Activated CD4-positive, alpha-beta T cell treated with anti-CD3 and anti-CD28 coated beads, Interleukin-2, amount 10 ng/mL, durations not matched to agents 24 days and 14 days (primary cell): ENCODE data around the gene KRTAP12-1. TPM values are rescaled to one million over a fixed set of nuclear protein-coding genes. Genes with fewer than 3 reads are reported as not detected.

Experiments
- DNase-seq: peaks from one replicate; pipeline ENCODE4 v3.0.0; 2022
- H3K27ac Mint-ChIP-seq: one replicate; pipeline ENCODE4 v1.8.0; 2022; ENCODE audit warnings: mild to moderate bottlenecking, mixed read lengths
- H3K27me3 Mint-ChIP-seq: one replicate; pipeline ENCODE4 v1.8.0; 2022; ENCODE audit warnings: mixed read lengths
- H3K36me3 Mint-ChIP-seq: one replicate; pipeline ENCODE4 v1.8.0; 2022; ENCODE audit warnings: low read depth, mild to moderate bottlenecking, mixed read lengths
- H3K4me1 Mint-ChIP-seq: one replicate; pipeline ENCODE4 v1.8.0; 2021; ENCODE audit warnings: mixed read lengths
- H3K4me3 Mint-ChIP-seq: one replicate; pipeline ENCODE4 v1.8.0; 2022; ENCODE audit warnings: mild to moderate bottlenecking, moderate library complexity, mixed read lengths
- H3K9me3 Mint-ChIP-seq: one replicate; pipeline ENCODE4 v1.8.0; 2021; ENCODE audit warnings: mixed read lengths
- intact Hi-C: fragments of 100-400 bp; cut with micrococcal nuclease; formaldehyde crosslinking; loops from one replicate; pipeline ENCODE4 v1.15.1; 2023
- total RNA-seq: library from RNA; stranded (reverse); gene quantifications from 2 replicates; pipeline ENCODE4 v1.2.3, GENCODE V29; 2022

The KRTAP12-1 gene
- total RNA-seq, 1 donor from 2014 or later, result not detected

DNA sequence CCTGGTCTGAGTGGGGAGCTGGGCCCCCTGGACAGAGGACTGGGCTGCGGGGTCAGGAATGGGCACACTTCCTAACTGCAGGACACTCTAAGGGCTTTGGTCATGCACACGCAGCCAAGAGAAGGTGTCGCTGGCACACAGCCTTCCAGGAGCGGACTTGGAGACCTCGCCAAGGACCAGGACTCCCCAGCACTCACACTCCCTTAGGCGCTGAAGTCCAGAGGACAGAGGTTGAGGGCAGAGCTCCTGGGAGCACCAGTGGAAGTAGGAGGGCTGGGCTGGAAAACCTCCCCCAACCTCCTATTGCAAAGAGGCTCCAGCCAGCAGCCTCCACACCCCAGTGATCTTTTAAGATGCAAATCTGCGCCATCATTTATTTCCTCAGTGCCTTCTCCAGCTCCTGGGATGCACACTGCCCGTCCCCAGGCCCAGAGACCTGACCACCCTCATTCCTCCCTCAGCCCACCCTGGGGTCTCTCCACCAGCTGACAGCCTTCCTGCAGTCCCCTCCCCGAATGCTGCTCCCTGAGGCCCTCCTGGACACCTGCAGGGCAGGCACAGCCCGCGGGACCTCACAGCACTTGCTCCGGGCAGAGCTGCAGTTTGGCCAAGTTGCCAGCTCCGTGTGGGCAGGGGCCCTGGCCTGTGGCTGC is 26.4 kb upstream of the KRTAP12-1 start:
- no peak for DNase-seq
- Mint-ChIP-seq H3K4me1 (peaks cover 2% of the 10 kb centered on the region), H3K27me3 (peaks cover 78% of the 10 kb centered on the region), H3K9me3 (peaks cover 10% of the 10 kb centered on the region), H3K4me3 (no peak overlapping the region), H3K36me3 (peaks cover 11% of the 10 kb centered on the region), H3K27ac (no peak overlapping the region)
- intact Hi-C loops, result no loop called here

DNA sequence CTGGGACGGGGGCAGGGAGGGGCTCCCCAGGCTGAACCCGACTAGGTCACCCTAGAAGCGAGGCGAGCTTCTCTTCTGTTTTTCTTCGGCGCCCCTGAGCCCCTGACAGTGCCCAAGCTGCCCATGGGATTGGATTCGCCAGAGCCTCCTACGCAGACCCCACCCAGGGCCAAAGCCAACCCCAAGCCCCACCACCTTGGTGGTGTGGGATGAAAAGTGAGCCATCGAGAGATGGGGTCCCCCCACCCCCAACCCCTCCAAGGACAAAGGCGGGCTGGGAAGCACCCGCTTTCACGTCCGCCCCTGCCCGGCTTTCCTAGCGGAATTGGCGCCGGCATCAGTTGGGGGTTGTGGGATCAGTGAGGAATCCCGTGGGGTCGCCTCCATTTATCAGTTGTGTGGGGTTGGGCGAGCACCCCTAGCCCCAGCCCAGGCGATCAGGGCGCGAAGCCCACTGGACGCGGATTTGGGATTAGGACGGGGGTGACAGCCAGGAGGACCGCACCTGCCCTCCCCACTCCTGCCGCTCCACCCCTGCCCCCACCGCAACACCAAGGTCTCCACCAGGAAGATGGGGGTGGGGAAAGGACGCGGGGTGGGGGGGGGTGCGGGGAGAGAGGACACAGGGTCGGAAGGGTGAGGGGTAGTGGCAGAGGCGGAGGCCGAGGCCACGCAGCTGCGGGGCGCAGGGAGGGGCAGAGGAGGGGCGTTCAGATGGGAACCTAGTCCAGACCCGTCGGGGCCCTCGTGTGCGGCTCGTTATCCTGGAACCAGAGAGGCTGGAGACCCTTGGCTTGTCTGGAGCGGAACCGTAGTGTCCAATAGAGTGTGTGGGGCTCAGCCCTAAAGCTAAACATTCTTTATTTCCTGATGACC is 25.0 kb upstream of the KRTAP12-1 start:
- intact Hi-C loops, result no loop called here
- H3K4me1 Mint-ChIP-seq, result peaks cover 2% of the 10 kb centered on the region
- H3K27me3 Mint-ChIP-seq, result peaks cover 78% of the 10 kb centered on the region
- H3K9me3 Mint-ChIP-seq, result peaks cover 10% of the 10 kb centered on the region
- DNase-seq, result no peak
- peaks cover 11% of the 10 kb centered on the region for H3K36me3 Mint-ChIP-seq
- no peak overlapping the region for H3K27ac Mint-ChIP-seq
- no peak overlapping the region for H3K4me3 Mint-ChIP-seq

DNA sequence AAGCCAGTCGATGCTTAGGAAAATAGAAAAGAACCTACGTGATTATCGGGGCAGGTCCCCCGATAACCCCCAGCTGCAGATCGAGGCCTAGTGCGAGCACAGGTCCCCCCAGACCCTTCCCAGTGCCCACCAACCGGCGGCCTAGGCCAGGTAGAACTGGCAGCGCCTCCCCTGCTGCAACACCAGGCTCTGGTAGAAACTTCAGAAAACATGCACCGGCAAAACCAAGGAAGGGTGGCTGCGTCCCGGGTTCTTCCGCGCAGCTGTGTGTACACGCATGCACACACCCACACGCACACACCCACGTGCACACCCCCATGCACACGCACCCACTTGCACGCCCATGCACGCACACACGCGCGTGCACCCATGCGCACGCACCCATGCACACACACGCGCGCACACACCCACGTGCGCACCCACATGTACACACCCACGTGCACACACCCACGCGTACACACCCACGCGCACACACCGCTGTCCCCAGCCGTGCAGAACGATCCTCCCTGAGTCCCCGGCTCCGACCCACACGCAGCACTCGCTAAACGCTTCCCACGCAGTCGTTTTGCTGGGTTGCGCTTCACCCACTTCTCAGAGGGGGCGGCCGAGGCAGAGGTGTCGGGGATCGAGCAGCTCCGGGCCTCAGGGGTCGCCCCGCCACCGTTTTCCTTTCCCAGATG is 24.2 kb upstream of the KRTAP12-1 start:
- intact Hi-C loops, result no loop called here
- peaks cover 80% of the 10 kb centered on the region for H3K27me3 Mint-ChIP-seq
- H3K4me3 Mint-ChIP-seq, result no peak overlapping the region
- peak overlapping the region; percentile 29 for H3K27ac Mint-ChIP-seq
- DNase-seq, result no peak
- H3K9me3 Mint-ChIP-seq, result peaks cover 10% of the 10 kb centered on the region
- H3K36me3 Mint-ChIP-seq, result peaks cover 11% of the 10 kb centered on the region
- peaks cover 2% of the 10 kb centered on the region for H3K4me1 Mint-ChIP-seq

DNA sequence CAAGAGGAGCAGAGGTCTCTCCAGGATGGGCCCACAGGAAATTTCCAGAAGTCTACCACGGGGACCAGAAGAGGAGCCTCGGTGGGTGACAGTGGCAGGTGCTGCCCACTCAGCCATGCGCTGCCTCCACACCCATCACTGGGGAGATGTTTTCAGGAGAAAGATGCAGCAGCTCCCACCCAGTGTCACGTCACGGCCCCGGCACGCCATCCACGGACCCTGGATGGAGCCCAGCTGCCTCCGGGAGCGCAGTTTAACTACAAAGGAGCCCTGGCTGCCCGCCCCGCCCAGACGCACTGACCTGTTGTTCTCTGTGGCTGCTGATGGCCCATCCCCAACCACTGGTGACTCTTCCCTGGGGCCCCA is 22.7 kb upstream of the KRTAP12-1 start:
- Mint-ChIP-seq H3K27ac (no peak overlapping the region), H3K9me3 (peaks cover 10% of the 10 kb centered on the region), H3K36me3 (peaks cover 9% of the 10 kb centered on the region), H3K4me3 (no peak overlapping the region), H3K27me3 (peaks cover 77% of the 10 kb centered on the region), H3K4me1 (peaks cover 2% of the 10 kb centered on the region)
- intact Hi-C loops, result no loop called here
- no peak for DNase-seq

DNA sequence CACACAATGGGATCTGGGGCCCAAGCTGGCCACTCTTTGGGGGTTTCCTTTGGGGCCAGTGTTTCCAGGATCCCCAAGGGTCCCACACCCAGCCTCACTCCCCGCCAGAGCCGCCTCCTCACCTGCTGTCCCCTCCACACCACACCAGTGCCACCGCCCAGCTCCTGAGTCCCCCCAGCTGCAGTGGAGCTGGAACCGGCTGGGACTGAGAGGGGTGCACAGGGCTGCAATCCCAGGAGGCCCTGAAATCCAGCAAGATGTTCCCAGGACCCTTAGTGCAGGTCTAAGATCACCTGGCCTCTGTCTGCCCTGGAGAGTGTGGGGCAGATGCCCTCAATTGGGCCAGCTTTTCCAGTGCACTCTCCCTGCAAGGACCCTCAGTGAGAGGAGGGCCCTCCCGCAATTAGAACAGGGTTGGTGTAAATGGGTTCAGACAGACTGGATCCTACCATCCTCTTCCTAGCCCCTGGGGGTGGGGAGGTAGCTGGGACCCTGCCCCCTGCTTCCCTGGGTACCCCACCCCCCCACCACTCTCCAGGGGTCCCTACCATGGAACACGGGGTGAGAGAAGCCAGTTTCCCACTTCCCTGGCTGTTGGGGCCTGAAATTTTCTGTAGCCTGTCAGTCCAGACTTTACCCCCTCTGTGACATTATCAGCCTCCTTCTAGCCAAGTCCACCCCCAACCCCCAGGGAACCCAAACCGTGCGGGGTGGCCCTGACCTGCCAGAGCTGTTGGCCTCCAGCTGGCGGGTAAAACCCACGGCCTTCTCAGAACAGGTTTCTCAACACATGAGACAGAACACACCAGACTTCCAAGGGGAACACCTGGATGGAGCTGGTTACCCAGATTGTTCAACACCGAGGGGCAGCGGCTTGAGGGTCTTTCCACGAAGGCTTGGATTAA is 22.0 kb upstream of the KRTAP12-1 start:
- no peak for DNase-seq
- Mint-ChIP-seq H3K4me1 (peaks cover 2% of the 10 kb centered on the region), H3K27ac (no peak overlapping the region), H3K9me3 (peaks cover 10% of the 10 kb centered on the region), H3K4me3 (no peak overlapping the region), H3K27me3 (peaks cover 74% of the 10 kb centered on the region), H3K36me3 (peaks cover 6% of the 10 kb centered on the region)
- intact Hi-C loops, result no loop called here

DNA sequence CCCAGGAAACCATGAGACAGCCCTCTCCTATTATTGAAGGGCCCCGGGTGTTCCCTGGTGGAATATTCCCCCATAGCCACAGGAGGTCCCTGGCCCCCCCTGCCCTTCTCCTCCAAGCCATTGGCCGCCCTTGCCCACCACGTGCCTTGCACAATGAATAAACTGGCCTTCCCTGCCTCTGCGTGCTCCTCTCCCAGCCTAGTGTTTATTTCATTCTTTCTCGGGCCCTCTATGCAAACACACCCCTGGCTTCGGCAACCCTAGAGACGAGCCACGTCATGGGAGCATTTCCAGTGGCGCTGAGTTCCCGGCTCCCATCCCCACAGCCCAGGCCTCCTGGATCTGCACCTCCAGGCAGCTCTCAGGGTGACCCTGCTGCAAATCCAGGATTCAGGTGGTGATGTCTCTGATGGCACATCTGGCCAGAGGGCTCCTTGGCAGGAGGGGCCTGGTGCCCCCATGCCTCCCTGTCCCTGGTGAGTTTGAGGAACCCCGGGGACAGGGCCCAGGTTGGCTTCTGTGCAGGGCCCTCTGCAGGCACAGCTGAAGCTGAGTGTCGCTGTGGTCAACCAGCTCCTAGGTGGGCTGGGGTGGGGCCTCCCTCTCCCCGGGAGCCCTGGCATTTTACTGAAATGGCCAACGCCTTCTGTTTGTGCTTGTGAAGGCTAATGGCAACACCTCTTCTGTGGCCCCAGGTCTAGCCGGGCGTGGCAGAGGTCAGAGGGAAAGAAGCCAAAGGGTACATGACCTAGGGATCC is 21.2 kb upstream of the KRTAP12-1 start:
- Mint-ChIP-seq H3K9me3 (peaks cover 10% of the 10 kb centered on the region), H3K27me3 (peaks cover 74% of the 10 kb centered on the region), H3K27ac (no peak overlapping the region), H3K4me1 (peaks cover 2% of the 10 kb centered on the region), H3K4me3 (no peak overlapping the region), H3K36me3 (peaks cover 6% of the 10 kb centered on the region)
- DNase-seq, result no peak
- intact Hi-C loops, result no loop called here

DNA sequence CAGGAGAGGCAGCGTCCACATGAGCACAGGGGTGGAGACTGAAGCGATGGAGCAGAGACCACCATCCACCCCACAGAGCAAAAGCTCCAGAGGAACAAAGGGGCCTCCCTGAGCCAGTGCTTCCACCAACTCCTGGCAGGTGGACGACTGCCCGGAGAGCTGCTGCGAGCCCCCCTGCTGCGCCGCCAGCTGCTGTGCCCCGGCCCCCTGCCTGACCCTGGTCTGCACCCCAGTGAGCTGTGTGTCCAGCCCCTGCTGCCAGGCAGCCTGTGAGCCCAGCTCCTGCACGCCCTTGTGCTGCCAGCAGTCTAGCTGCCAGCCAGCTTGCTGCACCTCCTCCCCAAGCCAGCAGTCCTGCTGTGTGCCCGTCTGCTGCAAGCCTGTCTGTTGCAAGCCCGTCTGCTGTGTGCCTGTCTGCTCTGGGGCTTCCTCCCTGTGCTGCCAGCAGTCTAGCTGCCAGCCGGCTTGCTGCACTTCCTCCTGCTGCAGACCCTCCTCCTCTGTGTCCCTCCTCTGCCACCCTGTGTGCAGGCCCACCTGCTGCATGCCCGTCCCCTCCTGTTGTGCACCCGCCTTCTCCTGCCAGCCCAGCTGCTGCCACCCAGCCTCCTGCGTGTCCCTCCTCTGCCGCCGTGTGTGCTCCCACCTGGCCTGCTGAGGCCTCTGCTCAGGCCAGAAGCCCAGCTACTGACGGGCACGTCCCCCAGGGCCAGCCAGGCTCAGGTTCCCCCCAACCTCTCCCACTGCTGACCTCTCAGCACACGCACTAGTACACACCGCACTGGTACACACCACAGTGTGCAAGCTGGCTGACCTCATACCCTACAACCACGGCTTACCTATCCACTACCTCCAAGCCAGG is 20.4 kb upstream of the KRTAP12-1 start:
- Mint-ChIP-seq H3K4me3 (no peak overlapping the region), H3K27ac (no peak overlapping the region), H3K36me3 (peaks cover 6% of the 10 kb centered on the region), H3K27me3 (peaks cover 74% of the 10 kb centered on the region), H3K4me1 (peaks cover 2% of the 10 kb centered on the region), H3K9me3 (peaks cover 10% of the 10 kb centered on the region)
- DNase-seq, result no peak
- intact Hi-C loops, result no loop called here

DNA sequence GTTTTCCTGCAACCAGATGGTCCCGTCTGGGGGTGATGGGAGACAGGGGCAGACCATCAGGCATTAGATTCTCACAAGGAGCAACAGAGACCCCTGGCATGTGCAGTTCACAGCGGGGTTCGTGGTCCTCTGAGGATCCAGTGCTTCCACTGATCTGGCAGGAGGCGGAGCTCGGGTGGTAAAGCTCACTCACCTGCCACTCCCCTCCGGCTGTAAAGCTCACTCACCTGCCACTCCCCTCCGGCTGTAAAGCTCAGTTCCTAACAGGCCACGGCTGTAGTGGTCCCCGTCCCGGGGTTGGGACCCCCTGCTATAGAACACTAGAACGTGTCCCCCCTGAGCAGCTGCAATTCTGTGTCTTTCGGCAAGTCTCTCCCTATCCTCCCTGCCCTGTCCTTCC is 19.6 kb upstream of the KRTAP12-1 start:
- H3K36me3 Mint-ChIP-seq, result peaks cover 6% of the 10 kb centered on the region
- H3K4me1 Mint-ChIP-seq, result peaks cover 2% of the 10 kb centered on the region
- intact Hi-C loops, result no loop called here
- DNase-seq, result no peak
- no peak overlapping the region for H3K4me3 Mint-ChIP-seq
- H3K9me3 Mint-ChIP-seq, result peaks cover 10% of the 10 kb centered on the region
- peaks cover 75% of the 10 kb centered on the region for H3K27me3 Mint-ChIP-seq
- H3K27ac Mint-ChIP-seq, result no peak overlapping the region

DNA sequence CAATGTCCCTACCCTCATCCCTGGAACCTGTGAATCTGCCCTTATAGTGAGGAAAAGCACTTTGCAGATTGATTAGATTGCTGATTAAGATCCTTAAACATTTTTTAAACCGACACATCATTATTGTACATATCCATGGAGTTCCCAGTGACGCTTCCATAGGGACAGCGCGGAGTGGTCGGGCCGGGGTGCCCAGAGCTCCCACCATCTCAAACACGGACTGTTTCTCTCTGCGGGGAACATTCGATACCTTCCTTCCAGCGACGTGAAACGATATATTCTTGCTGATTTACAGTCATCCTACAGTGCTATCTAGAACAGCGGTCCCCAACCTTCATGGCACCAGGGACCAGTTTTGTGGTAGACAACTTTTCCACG is 19.0 kb upstream of the KRTAP12-1 start:
- no peak for DNase-seq
- Mint-ChIP-seq H3K4me3 (no peak overlapping the region), H3K36me3 (peaks cover 5% of the 10 kb centered on the region), H3K4me1 (peaks cover 2% of the 10 kb centered on the region), H3K9me3 (peaks cover 10% of the 10 kb centered on the region), H3K27me3 (peaks cover 75% of the 10 kb centered on the region), H3K27ac (no peak overlapping the region)
- intact Hi-C loops, result no loop called here

DNA sequence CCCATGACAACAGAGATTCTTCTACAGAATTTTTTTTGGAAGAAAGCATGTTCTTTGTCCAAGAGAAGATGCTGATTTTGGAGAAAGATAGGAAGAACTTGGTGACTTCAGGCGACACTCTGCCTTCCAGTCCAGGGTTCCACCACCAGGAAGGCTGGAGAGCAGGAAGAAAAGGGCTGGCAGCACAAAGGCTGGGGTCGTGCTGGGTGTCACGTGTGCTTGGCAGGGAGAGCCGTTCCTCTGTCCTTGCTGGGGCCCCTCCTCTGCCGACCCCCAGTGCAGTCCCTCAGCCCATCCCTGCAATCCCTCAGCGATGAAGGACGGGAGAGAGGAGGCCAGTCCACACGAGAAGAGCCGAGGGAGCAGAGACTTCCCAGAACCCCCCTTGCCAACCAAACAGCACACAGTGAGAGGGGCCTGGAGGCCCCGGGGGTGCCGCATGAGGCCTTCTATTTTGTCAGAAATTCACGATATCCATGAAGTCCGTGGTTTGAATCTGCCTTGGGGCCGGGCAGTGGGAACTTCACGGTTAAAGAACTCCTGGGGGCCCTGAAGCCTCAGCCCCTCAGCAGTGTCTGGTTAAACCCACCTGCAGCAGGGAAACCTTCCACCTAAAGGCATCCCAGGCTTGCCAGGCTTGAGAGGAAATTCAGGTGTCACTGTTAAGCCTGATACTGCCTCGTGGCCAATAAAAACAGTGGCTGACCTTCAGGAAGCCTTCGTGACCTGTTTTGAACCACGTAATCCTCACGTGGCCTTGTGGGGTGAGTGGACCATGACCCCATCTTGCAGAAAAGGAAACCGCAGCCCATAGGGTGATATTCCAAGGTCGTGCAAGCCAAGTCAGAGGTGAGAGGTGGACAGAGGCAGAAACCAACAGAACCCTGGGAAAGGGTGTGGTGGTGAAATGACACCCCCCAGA is 18.4 kb upstream of the KRTAP12-1 start:
- Mint-ChIP-seq H3K27me3 (peaks cover 72% of the 10 kb centered on the region), H3K4me1 (no peaks in the 10 kb centered on the region), H3K27ac (no peak overlapping the region), H3K4me3 (no peak overlapping the region), H3K36me3 (peaks cover 2% of the 10 kb centered on the region), H3K9me3 (peaks cover 6% of the 10 kb centered on the region)
- DNase-seq, result no peak
- intact Hi-C loops, result no loop called here

DNA sequence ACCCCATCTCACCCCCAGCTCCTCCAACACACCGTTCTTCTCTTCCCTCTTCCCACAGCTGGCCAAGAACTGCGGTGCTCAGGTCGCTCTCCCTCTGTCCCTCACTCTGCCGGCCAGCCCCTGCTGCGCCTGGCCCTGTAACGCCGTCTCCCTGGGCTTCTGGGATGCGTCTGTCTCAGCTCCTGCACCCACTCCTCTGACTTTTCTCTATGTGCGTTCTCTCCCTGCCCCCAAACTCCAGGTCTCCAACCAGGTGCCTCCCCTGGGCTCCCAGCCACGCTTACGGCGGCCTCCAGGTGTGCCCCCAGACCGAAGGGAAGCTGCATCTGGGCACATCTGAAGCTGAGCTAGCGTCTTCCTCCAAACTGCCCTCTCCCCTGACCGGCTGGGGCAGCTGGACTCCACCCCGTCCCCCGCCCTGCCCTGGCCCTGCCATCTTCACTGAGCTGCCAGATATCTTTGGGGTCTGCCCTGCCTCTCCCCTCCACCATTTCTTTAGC is 17.6 kb upstream of the KRTAP12-1 start:
- H3K4me3 Mint-ChIP-seq, result no peak overlapping the region
- intact Hi-C loops, result no loop called here
- no peak for DNase-seq
- H3K27me3 Mint-ChIP-seq, result peaks cover 64% of the 10 kb centered on the region
- H3K36me3 Mint-ChIP-seq, result no peaks in the 10 kb centered on the region
- no peak overlapping the region for H3K27ac Mint-ChIP-seq
- no peaks in the 10 kb centered on the region for H3K4me1 Mint-ChIP-seq
- no peaks in the 10 kb centered on the region for H3K9me3 Mint-ChIP-seq
